ENCODE data around the gene GHRHR.

The GHRHR gene

DNA sequence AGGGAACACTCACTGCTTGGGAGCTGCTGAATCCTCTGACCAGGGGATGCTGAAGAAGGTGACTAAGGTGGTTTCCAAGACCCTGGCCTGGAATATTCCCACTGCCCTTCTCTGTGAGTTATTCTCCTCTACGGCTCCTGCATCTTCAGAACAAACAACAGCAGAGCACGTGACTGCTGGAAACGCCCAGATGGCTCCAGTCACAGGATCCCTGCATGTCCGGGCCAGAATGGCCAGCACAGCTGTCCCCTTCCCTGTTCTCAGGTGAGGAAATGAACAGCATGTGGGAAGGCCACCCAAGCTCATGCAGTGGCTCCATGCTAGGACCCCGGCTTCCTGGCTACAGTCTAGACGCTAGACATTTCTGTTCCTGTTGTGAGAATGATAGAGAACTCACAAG, 43.1 kb downstream of the GHRHR start:
- no peak for DNase-seq (ENCODE audit: low spot score)

DNA sequence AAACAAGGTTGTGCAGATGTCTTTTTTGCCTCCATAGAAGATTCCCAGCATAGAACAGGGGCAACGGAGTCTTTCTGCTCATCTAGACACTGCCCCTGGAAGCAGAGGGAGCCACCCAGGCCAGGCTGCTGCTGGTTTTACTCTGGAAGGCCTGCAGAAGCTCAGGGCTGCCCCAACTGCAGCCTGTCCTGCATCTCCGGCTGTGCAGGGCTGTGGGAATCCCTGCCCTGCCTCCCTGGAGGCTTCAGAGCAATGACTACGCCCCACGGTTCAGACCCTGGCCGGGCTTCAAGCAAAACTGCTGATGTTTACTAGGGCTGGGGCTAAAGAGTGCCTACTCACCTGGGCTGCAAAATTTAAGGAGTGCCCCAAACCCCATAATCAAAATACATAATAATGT, 43.9 kb downstream of the GHRHR start:
- no peak for DNase-seq (ENCODE audit: low spot score)

DNA sequence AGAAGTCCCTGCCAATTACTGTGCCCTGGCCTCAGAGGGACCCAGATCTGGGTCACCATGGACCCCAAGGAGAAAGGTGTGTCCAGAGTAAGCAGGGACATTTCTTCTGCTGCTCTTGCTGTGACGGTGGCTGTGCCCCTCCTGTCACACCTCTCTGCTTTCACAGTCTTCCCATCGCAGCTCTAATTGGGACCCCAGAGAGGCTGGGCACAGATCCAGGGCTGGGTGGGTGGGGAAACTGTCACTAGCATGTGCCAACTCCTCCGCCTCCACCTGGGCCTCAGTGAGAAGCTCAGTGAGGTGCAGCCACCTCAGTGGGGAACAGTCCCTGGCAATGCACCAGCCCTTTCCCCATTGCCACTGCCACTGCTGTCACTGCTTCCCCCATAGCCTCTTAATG, 51.1 kb downstream of the GHRHR start:
- DNase-seq (ENCODE audit: low spot score): no peak

DNA sequence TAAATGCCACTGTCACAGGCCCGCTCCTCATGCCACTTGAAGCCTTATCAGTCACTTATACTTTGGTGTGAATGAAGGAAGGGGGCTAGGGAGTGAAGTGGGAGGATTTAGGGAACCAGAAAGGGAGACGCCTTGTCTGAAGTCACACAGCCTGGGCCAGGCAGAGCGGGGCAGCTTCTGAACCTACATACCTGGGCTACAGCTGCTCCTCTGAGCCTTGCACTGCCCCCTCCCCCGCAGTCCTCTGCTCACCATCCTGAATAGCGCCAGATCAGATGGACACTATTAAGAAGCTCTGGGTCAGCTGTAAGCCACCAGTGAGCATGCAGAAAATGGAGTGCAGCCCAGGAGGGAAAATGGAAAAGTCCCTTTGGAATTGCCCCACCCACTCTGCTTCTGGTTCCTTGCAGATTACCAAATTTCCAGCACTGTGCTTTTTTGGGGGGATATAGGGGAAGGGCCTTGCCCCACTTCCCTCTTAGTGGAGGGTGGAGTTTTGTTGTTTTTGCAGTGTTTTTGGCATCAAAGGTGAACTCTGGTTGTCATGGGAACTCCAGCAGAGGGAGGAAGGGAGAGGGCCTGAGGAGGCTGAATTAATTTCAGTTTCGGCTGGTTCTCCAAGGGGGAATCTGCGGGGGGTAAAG, 53.4 kb downstream of the GHRHR start:
- DNase-seq (ENCODE audit: low spot score): no peak

DNA sequence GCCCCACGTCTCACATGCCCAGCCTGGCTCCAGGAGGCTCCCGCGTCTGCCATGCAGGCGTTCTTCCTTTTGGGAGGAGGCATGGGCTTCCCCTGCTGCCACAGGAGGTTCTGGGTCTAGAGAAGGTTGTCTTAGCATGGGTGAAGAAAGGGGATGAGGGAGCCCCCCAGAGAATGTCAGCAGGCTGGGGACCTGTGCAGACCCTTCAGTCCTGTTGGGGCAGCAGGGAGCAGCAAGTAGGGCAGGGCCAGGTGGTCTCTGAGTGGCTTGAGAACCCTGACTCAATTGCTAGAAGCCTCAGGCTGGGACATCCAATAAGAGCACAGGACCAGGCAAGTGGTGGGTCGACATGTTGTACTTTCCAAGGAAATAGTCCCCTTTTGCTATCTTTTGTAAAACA, 54.0 kb downstream of the GHRHR start:
- DNase-seq (ENCODE audit: low spot score): no peak

DNA sequence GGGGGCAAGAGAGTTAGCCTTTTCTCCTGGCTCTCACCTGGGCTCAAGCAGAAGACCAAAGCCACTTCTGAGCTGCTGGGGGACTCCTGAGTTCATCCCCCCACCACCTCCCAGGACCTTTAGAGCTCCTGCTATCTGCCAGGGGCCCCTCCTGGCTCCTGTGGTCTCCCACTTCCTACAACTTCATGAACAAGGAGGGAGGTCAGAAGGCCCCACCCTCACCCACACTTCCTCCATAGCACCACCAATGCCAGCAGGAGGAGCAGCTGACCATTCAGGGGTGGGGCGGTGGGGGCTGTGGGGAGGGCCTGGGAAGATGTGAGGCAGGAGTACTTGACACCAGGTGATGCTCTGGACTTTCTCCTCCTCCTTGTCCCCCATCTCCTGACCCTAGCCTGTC, 55.8 kb downstream of the GHRHR start:
- no peak for DNase-seq (ENCODE audit: low spot score)

DNA sequence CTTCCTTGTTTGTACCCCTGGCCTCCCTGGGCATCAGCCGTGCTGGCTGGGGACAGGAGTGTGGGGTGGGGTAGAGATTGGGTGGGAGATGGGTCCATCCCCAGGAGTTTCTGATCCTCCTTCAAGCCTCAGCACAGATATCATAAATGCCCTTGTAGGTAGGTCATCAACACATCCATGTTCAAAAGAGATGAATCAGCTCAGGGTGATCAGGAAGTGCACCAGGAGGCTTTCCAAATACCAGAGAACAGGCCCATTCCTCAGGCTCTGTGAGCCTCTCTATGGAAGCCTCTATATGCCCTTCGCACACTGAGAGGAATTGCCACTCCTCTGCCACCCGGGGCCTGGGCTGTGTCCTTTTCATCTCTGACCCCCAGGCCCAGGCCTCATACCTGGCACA, 56.4 kb downstream of the GHRHR start:
- no peak for DNase-seq (ENCODE audit: low spot score)

DNA sequence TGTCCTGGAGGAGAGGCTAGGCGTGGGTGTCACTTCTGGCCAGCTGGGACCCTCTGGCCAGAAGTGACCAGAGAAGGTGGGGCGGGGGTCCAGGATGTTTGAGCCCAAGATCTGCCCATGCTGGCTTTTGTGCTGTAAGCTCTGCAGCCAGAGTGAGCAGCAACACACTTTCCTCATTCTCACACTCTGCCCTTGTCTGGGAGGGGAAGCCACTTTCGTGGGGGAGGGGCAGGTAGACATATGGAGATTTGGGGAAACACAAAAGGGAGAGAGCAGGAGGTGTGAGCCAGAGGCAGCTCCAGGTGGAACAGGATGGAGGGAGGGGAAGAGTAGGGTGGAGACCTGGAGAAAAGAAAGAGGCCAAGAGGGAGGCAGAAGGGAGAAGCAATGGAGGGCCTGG, 56.9 kb downstream of the GHRHR start:
- no peak for DNase-seq (ENCODE audit: low spot score)

DNA sequence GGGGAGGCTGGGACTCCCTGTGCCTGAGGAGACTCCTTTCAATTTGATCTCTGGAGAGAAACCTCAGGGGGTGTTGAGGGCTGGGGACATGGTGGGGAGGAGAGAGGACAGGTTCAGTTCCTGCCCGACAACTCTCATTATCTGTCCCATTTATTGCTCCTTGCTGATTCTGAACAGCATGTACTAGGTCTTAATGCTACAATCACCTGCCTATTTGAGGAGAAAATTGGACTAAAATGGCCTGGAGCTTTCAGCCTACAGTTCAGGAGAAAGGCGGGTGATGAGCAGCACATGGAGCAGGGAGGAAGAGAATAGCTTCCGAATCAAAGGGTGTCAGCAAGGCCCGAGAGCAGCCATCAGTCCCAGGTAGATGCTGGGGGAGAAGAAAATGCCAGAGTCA, 58.4 kb downstream of the GHRHR start:
- DNase-seq (ENCODE audit: low spot score): no peak

DNA sequence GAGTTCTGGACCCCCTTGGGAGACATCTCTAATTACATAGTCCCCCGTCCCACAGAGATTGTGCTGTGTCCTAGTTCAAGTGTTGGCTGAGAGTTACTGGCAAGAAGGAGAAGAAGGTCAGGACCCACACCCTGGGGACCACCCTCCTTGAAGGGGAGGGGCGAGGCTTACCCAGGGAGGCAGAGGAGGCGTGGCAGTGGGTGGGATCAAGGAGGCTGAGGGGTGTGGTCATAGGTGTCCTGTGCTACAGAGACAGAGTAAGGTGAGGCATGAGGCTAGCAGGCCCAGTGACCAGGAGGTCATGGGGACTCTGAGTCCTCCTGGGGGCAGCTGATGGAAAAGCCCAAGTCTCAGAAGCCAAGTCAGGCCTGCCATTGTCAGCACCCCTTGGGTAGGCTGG, 59.0 kb downstream of the GHRHR start:
- no peak for DNase-seq (ENCODE audit: low spot score)

DNA sequence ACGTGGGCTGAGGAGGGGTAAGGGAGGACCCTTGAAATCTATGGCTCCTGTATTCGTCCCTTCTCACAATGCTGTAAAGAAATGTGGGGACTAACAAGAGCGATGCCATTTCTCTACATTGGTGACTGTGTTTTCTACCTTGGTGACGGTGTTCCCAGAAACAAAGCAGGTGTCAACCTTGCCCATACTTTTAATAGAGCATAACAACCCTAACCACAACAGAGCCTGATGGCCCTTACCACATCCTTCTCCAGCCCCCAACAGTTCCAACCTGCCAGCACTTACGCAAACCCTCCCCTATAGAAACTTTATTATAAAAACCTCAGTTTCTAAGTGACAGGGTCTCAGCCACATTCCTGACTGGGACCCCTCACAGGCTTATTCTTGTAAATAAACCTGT, 60.1 kb downstream of the GHRHR start:
- no peak for DNase-seq (ENCODE audit: low spot score)

DNA sequence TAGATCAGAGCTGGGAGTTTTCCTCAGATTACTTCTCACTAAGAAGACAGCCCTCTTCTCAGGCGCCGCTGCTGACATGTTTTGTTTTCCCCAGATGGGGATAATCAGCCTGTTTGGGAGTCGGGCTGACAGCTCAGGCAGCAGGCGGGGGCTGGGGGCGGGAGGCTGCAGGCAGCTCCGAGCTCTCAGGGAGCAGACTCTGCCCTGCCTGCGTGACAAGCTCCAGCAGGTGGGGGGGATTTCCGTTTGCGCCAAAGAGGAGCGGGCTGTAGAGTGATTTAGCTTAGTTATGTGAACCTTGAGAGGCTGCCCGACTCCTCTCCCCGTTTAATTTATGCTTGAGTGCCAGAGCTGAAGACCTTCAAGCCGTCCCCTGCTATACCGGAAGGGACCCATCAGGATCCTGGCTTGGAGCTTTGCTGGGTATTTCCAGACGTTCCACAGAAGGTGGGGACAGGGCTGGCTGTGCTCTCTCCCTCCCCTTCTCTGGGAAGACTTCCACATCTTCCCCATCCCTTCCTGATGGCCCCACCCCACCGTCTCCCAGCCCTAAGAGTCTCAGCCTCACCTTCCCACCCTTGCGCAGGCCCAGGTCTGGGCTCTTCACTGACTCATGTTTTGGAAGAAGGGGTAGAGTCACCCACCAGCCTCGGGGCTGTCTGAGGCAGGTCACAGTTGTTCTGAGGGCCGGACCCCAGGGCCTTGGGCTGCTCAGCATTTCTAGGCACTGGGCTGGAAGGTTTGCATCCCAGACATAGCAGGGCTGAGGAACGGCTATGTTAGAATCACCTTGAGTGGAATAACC, 63.6 kb downstream of the GHRHR start:
- peak; percentile 17 for DNase-seq (ENCODE audit: low spot score)

DNA sequence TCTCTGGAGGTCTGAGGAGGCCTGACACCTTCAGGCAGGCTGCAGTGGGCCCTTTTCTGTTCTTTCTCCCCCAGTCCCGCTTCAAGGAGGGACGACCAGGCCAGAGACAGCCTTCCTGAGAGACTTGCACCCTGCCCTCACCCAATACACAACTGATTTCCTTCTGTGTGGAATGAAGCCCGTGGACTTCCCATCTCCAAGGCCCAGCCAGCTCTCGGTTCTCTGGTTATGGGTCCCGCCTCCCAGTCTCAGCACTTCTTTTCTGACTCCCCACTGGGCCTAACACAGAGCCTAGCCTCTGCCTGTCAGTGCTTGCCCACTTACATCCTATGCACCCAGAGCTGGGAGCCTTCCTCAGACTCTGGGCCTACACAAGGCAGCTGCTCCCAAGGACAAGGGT, 64.3 kb downstream of the GHRHR start:
- DNase-seq (ENCODE audit: low spot score): no peak

DNA sequence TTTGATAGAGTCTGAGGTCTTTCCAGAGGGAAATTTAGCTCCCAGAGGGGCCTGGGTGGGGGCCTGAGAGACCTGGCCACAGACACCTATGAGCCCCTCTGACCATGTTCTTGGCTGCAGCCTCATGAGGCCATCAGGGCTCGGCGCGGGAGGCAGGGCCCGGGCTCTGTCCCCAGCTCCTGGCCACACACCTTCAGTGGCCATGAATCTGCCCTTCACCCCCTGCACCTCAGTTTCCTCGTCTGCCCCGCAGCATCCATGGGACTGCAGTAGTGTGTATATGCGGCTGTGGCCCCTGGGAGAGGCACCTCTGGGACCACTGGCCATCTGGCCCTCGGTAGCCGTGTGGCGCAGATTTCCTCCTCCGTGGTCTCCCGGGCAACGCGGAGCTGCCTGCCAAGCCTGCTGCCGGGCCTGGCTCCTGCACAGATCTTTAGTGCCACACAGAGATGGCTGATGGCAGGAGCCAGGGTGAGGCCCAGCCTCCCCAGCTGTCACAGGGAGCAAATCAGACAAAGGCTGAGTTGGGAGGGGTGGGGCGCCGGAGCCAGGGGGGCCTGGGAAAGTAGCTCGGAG, 64.8 kb downstream of the GHRHR start:
- DNase-seq (ENCODE audit: low spot score): no peak

Data from AG08395 (cell line).